IMR-90 (cell line): ENCODE measurements around the gene FGG. TPM values are rescaled to one million over a fixed set of nuclear protein-coding genes. Genes with fewer than 3 reads are reported as not detected.

ENCODE experiments used
- ATAC-seq: fragments of 200-7000 bp; cut with Tn5 transposase; 2 replicates; pipeline ENCODE4 v1.9.1; 2020; ENCODE audit warnings: low read depth, mild to moderate bottlenecking, moderate library complexity
- BruUV-seq: library from RNA; stranded (reverse); fragments of 400-500 nt; replicated peaks from 2 replicates; lab custom pipeline; 2021; lab: Mats Ljungman, UMichigan
- CTCF ChIA-PET: fragments of 300-600 bp; formaldehyde crosslinking; extraction: SDS; loops from one replicate; lab custom pipeline; 2021; ENCODE audit warnings: antibody characterized with exemption; lab: Yijun Ruan, JAX
- POLR2A ChIA-PET: fragments of 300-600 bp; sonication (Branson Sonifier 250); formaldehyde crosslinking; loops from one replicate; lab custom pipeline; 2022; ENCODE audit warnings: antibody characterized with exemption; ENCODE audit not compliant: unreplicated experiment; lab: Charles Lee
- DNase-seq: peaks from one replicate; pipeline ENCODE4 v3.0.0; 2013
- H2AFZ ChIP-seq: replicated peaks from 2 replicates; pipeline ENCODE3; 2013; ENCODE audit warnings: low read length, mild to moderate bottlenecking; ENCODE audit not compliant: poor library complexity
- H2AK5ac ChIP-seq: 2 replicates; pipeline ENCODE4 v1.6.1; 2013; ENCODE audit warnings: low read depth, low read length, inconsistent platforms
- H2AK9ac ChIP-seq: replicated peaks from 2 replicates; pipeline ENCODE3; 2013; ENCODE audit warnings: mild to moderate bottlenecking, low read depth, low read length, moderate library complexity; ENCODE audit not compliant: poor library complexity
- H2BK120ac ChIP-seq: 2 replicates; pipeline ENCODE4 v1.6.1; 2013; ENCODE audit warnings: low read depth, low read length, inconsistent platforms
- H2BK15ac ChIP-seq: 3 replicates; pipeline ENCODE4 v1.6.1; 2013; ENCODE audit warnings: low read depth, low read length, inconsistent platforms
- H2BK20ac ChIP-seq: 2 replicates; pipeline ENCODE4 v1.6.1; 2013; ENCODE audit warnings: low read depth, mild to moderate bottlenecking, inconsistent platforms, low read length, moderate library complexity
- H2BK5ac ChIP-seq: 2 replicates; pipeline ENCODE4 v1.6.1; 2013; ENCODE audit warnings: mild to moderate bottlenecking, low read depth, low read length, inconsistent platforms; ENCODE audit not compliant: poor library complexity, severe bottlenecking
- H3K14ac ChIP-seq: replicated peaks from 2 replicates; pipeline ENCODE4 v1.6.1; 2013; ENCODE audit warnings: low read depth, low read length, inconsistent platforms
- H3K18ac ChIP-seq: 2 replicates; pipeline ENCODE4 v1.6.1; 2013; ENCODE audit warnings: low read depth, low read length, control low read depth
- H3K23ac ChIP-seq: 2 replicates; pipeline ENCODE4 v1.6.1; 2013; ENCODE audit warnings: low read depth, low read length, inconsistent platforms
- H3K27ac ChIP-seq: 2 replicates; pipeline ENCODE4 v1.5.1; 2013; ENCODE audit warnings: mild to moderate bottlenecking, control low read depth, low read length; ENCODE audit not compliant: insufficient read depth
- H3K27me3 ChIP-seq: 2 replicates; pipeline ENCODE4 v1.6.1; 2013; ENCODE audit warnings: low read length; ENCODE audit not compliant: control insufficient read depth, insufficient read depth
- H3K36me3 ChIP-seq: 2 replicates; pipeline ENCODE4 v1.6.1; 2013; ENCODE audit warnings: low read length, mixed read lengths; ENCODE audit not compliant: control insufficient read depth, insufficient read depth
- H3K4ac ChIP-seq: 2 replicates; pipeline ENCODE4 v1.6.1; 2013; ENCODE audit warnings: low read depth, low read length, inconsistent platforms
- H3K4me1 ChIP-seq: 2 replicates; pipeline ENCODE4 v1.6.1; 2013; ENCODE audit warnings: low read length, mixed read lengths; ENCODE audit not compliant: control insufficient read depth, insufficient read depth
- H3K4me2 ChIP-seq: 2 replicates; pipeline ENCODE4 v1.6.1; 2013; ENCODE audit warnings: low read depth, mild to moderate bottlenecking, control low read depth, low read length, moderate library complexity
- H3K4me3 ChIP-seq: 2 replicates; pipeline ENCODE4 v1.5.1; 2013; ENCODE audit warnings: low read depth, mild to moderate bottlenecking, control low read depth, low read length, moderate library complexity; ENCODE audit not compliant: insufficient read depth
- H3K56ac ChIP-seq: 2 replicates; pipeline ENCODE4 v1.6.1; 2013; ENCODE audit warnings: low read length, inconsistent platforms; ENCODE audit not compliant: insufficient read depth; ENCODE audit errors: extremely low read depth
- H3K79me1 ChIP-seq, 2 experiments: 2 replicates each; pipeline ENCODE4 v1.6.1; 2013; ENCODE audit warnings: low read length in 2 of 2, inconsistent platforms in 1 of 2, low read depth in 1 of 2
- H3K9ac ChIP-seq: 2 replicates; pipeline ENCODE4 v1.6.1; 2013; ENCODE audit warnings: low read depth, low read length, control low read depth
- H3K9me1 ChIP-seq: 2 replicates; pipeline ENCODE4 v1.6.1; 2013; ENCODE audit warnings: low read length, inconsistent platforms; ENCODE audit not compliant: insufficient read depth
- H3K9me3 ChIP-seq: 2 replicates; pipeline ENCODE4 v1.6.1; 2013; ENCODE audit warnings: low read length; ENCODE audit not compliant: control insufficient read depth, insufficient read depth
- H4K20me1 ChIP-seq: 2 replicates; pipeline ENCODE4 v1.6.1; 2013; ENCODE audit warnings: low read length, inconsistent platforms; ENCODE audit not compliant: insufficient read depth
- H4K5ac ChIP-seq: 2 replicates; pipeline ENCODE4 v1.6.1; 2013; ENCODE audit warnings: mild to moderate bottlenecking, low read depth, low read length, control low read depth
- H4K8ac ChIP-seq, 2 experiments: 2 replicates each; pipeline ENCODE4 v1.6.1; 2013; ENCODE audit warnings: low read depth in 2 of 2, low read length in 2 of 2, control low read depth in 1 of 2, inconsistent platforms in 1 of 2
- H4K91ac ChIP-seq: 2 replicates; pipeline ENCODE4 v1.6.1; 2013; ENCODE audit warnings: low read depth, low read length, inconsistent platforms; ENCODE audit not compliant: insufficient read depth
- MAZ ChIP-seq: IDR thresholded peaks from 2 replicates; pipeline ENCODE4 v1.6.1; 2012; ENCODE audit warnings: low read depth, mild to moderate bottlenecking, low read length, improper control_type of control experiment, moderate library complexity, borderline replicate concordance
- WGBS, 2 experiments: methylation state at CpG; one replicate each; pipeline versions ENCODE4 v1.1.5 to v1.1.7; 2013; ENCODE audit warnings: missing lambda C conversion rate in 2 of 2; ENCODE audit not compliant: insufficient read length in 1 of 2; ENCODE audit errors: extremely low coverage in 2 of 2; 5-methylcytosine and 5-hydroxymethylcytosine counted together
- dilution Hi-C: fragments of 300-500 bp; cut with HindIII; formaldehyde crosslinking; loops from one replicate; pipeline ENCODE4 v1.14.3; 2018; ENCODE audit warnings: low sequenced_read_pairs; ENCODE audit not compliant: unreplicated experiment
- in situ Hi-C: fragments of 300-500 bp; cut with MboI; formaldehyde crosslinking; loops from 3 replicates; pipeline ENCODE4 v1.14.3; 2019; ENCODE audit warnings: low sequenced_read_pairs, inconsistent platforms, mixed read lengths
- intact Hi-C: fragments of 100-400 bp; cut with micrococcal nuclease; formaldehyde crosslinking; loops from 2 replicates; pipeline ENCODE4 v1.10.0; 2022
- polyA plus RNA-seq, 3 experiments: library from polyadenylated mRNA; depleted of rRNA; stranded (reverse); fragments of >200 nt; gene quantifications; 2 replicates each; pipeline ENCODE4 v1.2.3, GENCODE V29; 2012; ENCODE audit warnings: low replicate concordance in 1 of 3
- total RNA-seq: library from RNA; depleted of rRNA; stranded (reverse); fragments of >200 nt; gene quantifications from 2 replicates; pipeline ENCODE4 v1.2.3, GENCODE V29; 2012

FGG gene
- total and polyA plus RNA-seq, 2 of the 4 experiments (the other 2 are of a cell fraction): not detected

DNA sequence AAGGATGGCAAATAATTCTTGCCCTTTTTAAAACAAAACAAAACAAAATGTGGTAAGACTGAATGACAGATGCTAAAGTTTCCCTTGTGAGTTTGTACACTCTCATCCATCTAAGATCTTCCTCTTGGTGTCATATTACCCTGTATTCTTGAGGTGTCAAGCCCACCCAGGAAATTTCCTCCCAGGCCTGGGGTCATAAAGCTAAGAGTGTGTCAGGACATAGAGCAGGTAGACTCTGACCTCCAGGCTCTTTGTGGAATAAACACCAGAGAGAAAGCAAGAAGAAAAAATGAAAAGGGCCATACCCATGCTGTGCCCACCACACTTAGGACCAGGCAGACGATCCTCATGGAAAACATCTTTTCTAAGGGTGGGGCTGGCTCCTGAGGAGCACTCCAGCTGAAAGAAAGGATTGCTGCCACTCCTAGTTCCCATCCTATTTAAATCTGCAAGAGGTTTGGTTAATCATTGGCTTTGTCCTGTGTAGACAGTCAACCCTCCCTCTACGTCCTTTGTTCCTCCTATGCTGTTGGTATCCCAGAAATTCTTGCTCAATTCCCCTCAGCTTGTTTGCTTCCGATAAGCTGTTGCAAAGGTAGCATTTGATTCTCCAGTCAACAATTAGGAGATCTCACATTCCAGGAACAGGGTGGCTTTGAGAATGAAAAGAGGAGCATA is 22.0 kb downstream of the FGG start, which contains the start of gene FGA:
FGA (minus strand) TSS at position 414 of the 678 bp plus-strand sequence; CDS start at position 359, 55 bp downstream.
- ChIA-PET POLR2A (no interaction called here), CTCF (no interaction called here)
- Histone ChIP-seq H3K4ac (no peak within 1 kb of the TSS), H2BK5ac (no peak within 1 kb of the TSS), H3K9ac (no peak within 1 kb of the TSS), H3K4me2 (no peak within 1 kb of the TSS), H3K9me1 (no peaks in the 10 kb centered on the region), H2BK15ac (no peak within 1 kb of the TSS), H3K56ac (no peak within 1 kb of the TSS), H2BK120ac (no peak within 1 kb of the TSS), H2BK20ac (no peak within 1 kb of the TSS), H2AFZ (no peak within 1 kb of the TSS), H3K36me3 (no peaks in the 10 kb centered on the region), H3K27ac (no peak within 1 kb of the TSS), H4K5ac (no peak within 1 kb of the TSS), H3K18ac (no peak within 1 kb of the TSS), H2AK9ac (no peak within 1 kb of the TSS), H3K14ac (no peak within 1 kb of the TSS), H4K8ac (no peak within 1 kb of the TSS), H3K79me1 (no peaks in the 10 kb centered on the region), H3K9me3 (no peaks in the 10 kb centered on the region), H4K91ac (no peak within 1 kb of the TSS), H3K27me3 (no peaks in the 10 kb centered on the region), H3K23ac (no peak within 1 kb of the TSS), H4K20me1 (no peaks in the 10 kb centered on the region), H3K4me1 (no peaks in the 10 kb centered on the region), H3K4me3 (no peak within 1 kb of the TSS), H2AK5ac (no peak within 1 kb of the TSS)
- intact Hi-C loops: no loop called here
- TF ChIP-seq MAZ: no peak
- no TSS peak for BruUV-seq
- DNase-seq (no peak), ATAC-seq (no peak)
- dilution Hi-C loops: no loop called here
- no CpG with 5 or more reads among the region's 3 CpGs for WGBS, 2 experiments
- in situ Hi-C loops: no loop called here
